ENCODE data around the gene MINDY4. TPM values are rescaled to one million over a fixed set of nuclear protein-coding genes. Genes with fewer than 3 reads are reported as not detected.

Gene MINDY4
- total and polyA plus RNA-seq, 9 donors = 6.9 to 30.3 (median 18.2) TPM

- Histone ChIP-seq H3K27ac (no peak overlapping the region), H3K4me1 (ENCODE audit: insufficient read depth) (no peaks in the 10 kb centered on the region), H3K27me3 (no peaks in the 10 kb centered on the region), H3K9me3 (no peaks in the 10 kb centered on the region), H3K4me3 (no peak overlapping the region), H3K36me3 (no peaks in the 10 kb centered on the region)
- DNase-seq = no peak
- no peak for TF ChIP-seq POLR2A (IDR thresholded peaks at IDR 0.05)
- no peak for TF ChIP-seq EP300 (IDR thresholded peaks at IDR 0.05)
- no peak for TF ChIP-seq CTCF (IDR thresholded peaks at IDR 0.05)
- 84 to 92% (median 87%) methylated on average over 6 of the region's 6 CpGs for WGBS, 3 donors
- intact Hi-C loops (cut with DNase I) = no loop called here
These were observed 32.9 kb upstream of the MINDY4 start for GRCh38 chr7:30738026-30738915.

- 75 to 92% (median 77%) methylated on average over 2 of the region's 2 CpGs for WGBS, 3 donors
These were observed 31.5 kb upstream of the MINDY4 start for GRCh38 chr7:30739691-30740090.

GRCh38 chr7:30740417-30741181 is 30.6 kb upstream of the MINDY4 start:
- H3K36me3 ChIP-seq = no peaks in the 10 kb centered on the region
- intact Hi-C loops (cut with DNase I) = loop anchor here in 1 of 4 donors (5.0 kb wide), 2 partner anchors 382 to 463 kb away; no protein-coding TSS in a partner anchor
- H3K27me3 ChIP-seq = no peaks in the 10 kb centered on the region
- TF ChIP-seq CTCF (IDR thresholded peaks at IDR 0.05) = peak; percentile 85 to 93 (median 91)
- no peak for TF ChIP-seq POLR2A (IDR thresholded peaks at IDR 0.05)
- H3K4me3 ChIP-seq = no peak overlapping the region
- 38 to 44% (median 42%) methylated on average over 13 to 14 of the region's 14 CpGs for WGBS, 3 donors
- H3K9me3 ChIP-seq = no peaks in the 10 kb centered on the region
- peak; percentile 69 to 89 (median 83) for DNase-seq
- H3K27ac ChIP-seq = no peak overlapping the region
- no peaks in the 10 kb centered on the region for H3K4me1 ChIP-seq (ENCODE audit: insufficient read depth)

More at GRCh38 chr7:30739691-30740090, 31.5 kb upstream of the MINDY4 start:
- H3K36me3 ChIP-seq = no peaks in the 10 kb centered on the region
- no peak overlapping the region for H3K4me3 ChIP-seq
- H3K27ac ChIP-seq = no peak overlapping the region
- no peaks in the 10 kb centered on the region for H3K4me1 ChIP-seq (ENCODE audit: insufficient read depth)
- H3K9me3 ChIP-seq = no peaks in the 10 kb centered on the region
- TF ChIP-seq POLR2A (IDR thresholded peaks at IDR 0.05) = no peak
- DNase-seq = no peak
- intact Hi-C loops (cut with DNase I) = loop anchor here in 1 of 4 donors (5.0 kb wide), 2 partner anchors 383 to 462 kb away; no protein-coding TSS in a partner anchor
- H3K27me3 ChIP-seq = no peaks in the 10 kb centered on the region

- WGBS, 3 donors = 85 to 93% (median 87%) methylated on average over 8 of the region's 8 CpGs
- Histone ChIP-seq H3K27me3 (no peaks in the 10 kb centered on the region), H3K27ac (no peak overlapping the region), H3K4me1 (ENCODE audit: insufficient read depth) (no peaks in the 10 kb centered on the region), H3K9me3 (no peaks in the 10 kb centered on the region), H3K4me3 (no peak overlapping the region), H3K36me3 (no peaks in the 10 kb centered on the region)
- DNase-seq = no peak
- intact Hi-C loops (cut with DNase I) = loop anchor here in 1 of 4 donors (5.0 kb wide), 2 partner anchors 381 to 464 kb away; no protein-coding TSS in a partner anchor
- no peak for TF ChIP-seq CTCF (IDR thresholded peaks at IDR 0.05)
- no peak for TF ChIP-seq EP300 (IDR thresholded peaks at IDR 0.05)
- no peak for TF ChIP-seq POLR2A (IDR thresholded peaks at IDR 0.05)
These were observed 29.9 kb upstream of the MINDY4 start for GRCh38 chr7:30741289-30741688.
